GM21576 (cell line): ENCODE measurements around the gene ATP6V1F.

Source experiments
- ATAC-seq: cut with Tn5 transposase; IDR thresholded peaks from one replicate; pipeline ENCODE4 v1.9.1; 2021; ENCODE audit warnings: mild to moderate bottlenecking, moderate library complexity; ENCODE audit not compliant: unreplicated experiment

Gene ATP6V1F

DNA sequence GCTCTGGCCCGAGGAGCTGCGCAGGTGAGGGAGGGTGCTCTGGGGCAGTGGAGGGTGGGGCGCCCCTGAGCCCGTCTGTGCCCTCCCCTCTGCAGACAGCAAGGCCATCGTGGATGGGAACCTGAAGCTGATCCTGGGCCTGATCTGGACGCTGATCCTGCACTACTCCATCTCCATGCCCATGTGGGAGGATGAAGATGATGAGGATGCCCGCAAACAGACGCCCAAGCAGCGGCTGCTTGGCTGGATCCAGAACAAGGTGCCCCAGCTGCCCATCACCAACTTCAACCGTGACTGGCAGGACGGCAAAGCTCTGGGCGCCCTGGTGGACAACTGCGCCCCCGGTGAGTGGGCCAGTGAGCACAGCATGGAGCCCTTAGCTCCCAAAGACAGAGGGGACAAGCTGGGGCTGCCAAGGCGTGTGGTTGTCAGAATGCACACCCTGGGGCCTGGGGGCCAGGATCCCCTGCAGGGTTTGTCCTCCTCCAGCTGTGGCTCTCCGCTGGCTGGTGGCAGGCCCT, 27.4 kb upstream of the ATP6V1F start:
- ATAC-seq = no peak

DNA sequence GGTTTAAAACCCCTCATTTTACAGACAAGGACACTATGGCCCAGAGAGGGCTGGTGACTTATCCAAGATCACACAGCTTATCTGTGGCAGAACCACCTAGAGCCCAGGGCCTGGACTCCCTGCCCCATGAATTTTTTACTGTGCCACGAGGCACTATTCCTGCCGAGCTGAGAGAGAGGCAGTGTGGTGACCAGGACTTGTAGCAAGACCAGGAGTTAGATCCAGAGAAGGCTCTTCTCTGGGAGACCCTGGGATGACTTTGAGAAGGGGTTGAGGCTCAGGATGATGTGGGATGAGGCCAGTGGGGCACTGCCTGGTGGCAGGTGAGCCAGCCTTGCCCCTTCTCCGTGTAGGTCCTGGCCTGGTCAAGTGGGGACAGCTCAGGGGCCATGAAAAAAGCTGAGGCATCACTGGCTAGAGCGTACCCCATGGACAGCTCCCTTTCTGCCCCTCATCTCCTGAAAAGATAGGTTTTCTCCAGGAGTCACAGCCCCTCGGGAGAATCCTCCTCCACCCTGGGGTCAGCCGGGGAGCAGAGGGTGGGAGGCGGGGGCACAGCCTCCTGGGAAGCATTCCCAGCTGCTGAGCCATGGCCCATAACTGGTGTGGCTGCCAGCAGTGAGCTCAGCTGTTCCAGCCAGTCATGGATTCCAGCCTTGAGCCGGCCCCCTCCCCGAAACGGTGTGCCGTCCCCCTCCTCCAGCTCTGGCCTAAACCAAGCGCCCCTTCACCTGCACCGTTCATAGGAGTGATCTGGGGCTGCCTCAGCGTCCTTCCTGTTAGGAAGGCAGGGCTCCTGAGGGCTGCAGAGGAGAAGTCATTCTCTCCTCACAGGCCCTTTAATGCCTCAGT, 26.6 kb upstream of the ATP6V1F start:
- ATAC-seq = no peak

DNA sequence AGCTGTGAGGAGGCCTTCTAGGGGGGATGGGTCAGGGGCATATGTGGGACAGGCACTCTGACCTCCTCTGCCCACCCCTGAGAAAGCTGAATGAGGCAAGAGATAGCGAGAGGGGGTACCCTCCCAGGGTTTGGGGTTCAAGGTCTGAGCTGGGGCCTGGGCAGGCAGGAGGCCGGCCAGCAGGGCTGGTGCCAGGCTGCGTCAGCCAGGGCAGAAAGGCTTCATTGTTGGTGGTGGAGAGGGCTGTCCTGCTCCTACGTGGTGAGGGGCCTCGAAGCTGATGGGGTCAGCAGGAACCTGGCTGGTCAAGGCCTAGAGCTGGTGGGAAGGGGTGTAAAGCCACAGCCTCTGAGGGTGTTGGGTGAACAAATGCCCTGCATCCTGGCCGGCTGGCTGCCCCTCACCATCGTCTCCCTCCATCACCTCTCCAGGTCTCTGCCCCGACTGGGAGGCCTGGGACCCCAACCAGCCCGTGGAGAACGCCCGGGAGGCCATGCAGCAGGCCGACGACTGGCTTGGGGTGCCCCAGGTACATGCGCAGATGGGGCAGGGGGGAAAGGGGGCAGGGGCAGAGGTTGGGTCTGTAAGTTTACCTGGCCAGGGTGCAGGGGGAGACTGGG, 25.8 kb upstream of the ATP6V1F start:
- no peak for ATAC-seq

DNA sequence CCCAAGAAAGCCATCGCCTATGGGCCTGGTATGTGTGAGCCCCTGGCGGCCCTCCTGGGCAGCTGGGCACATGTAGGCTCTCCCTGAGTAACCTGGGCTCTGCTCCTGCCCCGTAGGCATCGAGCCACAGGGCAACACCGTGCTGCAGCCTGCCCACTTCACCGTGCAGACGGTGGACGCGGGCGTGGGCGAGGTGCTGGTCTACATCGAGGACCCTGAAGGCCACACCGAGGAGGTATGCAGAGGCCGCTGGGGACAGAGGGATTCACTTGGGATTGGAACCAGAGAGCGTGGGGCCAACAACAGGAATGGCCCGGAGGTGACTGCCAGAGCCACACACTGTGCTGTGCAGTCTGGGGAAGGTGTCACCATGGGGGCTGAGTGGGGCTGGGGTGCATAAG, 25.1 kb upstream of the ATP6V1F start:
- ATAC-seq = no peak

DNA sequence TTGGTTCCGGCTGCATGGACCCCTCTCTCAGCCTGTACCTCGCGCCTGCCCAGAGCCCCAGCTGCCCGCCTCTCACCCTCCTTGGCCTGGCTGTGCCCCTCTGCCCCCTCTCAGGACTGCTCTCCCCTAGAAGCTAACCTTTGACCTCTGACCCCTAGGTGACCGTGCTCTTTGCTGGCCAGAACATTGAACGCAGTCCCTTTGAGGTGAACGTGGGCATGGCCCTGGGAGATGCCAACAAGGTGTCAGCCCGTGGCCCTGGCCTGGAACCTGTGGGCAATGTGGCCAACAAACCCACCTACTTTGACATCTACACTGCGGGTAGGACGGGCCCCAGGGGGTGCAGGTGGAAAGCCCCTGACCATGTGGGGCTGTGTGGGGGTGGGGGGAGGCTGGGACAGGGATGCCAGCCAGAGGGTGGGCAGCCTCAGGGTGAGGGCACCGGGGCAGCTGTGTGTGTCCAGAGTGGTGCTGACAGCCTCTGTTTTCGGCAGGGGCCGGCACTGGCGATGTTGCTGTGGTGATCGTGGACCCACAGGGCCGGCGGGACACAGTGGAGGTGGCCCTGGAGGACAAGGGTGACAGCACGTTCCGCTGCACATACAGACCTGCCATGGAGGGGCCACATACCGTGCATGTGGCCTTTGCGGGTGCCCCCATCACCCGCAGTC, 24.4 kb upstream of the ATP6V1F start:
- no peak for ATAC-seq

DNA sequence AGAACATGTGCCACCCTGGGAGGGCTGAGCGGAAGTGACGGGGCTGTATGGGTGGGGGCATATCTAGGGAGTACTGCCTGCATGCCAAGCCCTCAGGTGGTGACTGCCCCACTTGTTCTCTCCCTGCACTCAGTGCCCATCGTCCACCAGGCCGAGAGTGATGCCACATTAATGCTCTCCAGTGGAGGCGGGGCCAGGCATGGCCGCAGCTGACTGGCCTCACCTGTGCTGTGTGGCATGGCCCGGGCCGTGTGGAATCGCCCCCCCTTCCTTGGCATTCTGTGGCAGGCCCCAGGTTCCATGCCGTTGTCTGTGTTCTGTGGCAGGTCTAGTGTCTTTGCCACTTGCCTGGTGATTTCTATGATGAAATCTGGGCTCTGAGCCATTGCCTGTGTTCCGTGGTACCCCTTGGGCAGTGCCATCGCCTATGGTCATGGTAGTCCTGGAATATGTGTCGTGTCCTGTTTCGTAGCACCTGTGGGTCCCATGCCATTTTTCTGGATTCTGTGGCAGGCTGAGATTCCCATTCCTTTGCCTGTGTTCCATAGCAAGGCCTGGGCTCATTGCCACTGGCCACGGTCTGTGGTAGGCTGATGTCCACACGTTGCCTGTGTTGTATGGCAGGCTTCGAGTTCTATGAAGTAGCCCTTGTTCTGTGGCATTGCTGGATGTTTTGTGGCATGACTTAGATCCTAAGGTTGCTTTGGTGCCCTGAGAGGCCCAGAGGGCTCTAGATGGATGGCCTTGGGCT, 23.5 kb upstream of the ATP6V1F start:
- ATAC-seq = no peak

DNA sequence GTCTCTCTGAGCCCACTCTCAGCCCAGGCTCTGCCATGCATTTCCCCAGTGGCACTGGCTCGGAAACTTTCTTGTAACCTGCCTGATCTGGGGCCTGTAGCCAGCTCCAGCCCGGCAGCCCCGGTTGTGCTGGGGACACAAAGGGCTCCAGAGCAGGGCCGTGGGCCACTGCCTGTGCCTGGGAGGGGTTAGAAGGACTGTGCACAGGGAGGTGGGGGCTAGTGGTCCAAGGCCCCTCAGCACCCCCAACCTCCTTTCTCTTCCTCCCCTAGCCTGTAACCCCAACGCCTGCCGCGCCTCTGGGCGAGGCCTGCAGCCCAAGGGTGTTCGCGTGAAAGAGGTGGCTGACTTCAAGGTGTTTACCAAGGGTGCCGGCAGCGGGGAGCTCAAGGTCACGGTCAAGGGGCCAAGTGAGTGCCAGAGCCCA, 22.9 kb upstream of the ATP6V1F start:
- ATAC-seq = no peak

DNA sequence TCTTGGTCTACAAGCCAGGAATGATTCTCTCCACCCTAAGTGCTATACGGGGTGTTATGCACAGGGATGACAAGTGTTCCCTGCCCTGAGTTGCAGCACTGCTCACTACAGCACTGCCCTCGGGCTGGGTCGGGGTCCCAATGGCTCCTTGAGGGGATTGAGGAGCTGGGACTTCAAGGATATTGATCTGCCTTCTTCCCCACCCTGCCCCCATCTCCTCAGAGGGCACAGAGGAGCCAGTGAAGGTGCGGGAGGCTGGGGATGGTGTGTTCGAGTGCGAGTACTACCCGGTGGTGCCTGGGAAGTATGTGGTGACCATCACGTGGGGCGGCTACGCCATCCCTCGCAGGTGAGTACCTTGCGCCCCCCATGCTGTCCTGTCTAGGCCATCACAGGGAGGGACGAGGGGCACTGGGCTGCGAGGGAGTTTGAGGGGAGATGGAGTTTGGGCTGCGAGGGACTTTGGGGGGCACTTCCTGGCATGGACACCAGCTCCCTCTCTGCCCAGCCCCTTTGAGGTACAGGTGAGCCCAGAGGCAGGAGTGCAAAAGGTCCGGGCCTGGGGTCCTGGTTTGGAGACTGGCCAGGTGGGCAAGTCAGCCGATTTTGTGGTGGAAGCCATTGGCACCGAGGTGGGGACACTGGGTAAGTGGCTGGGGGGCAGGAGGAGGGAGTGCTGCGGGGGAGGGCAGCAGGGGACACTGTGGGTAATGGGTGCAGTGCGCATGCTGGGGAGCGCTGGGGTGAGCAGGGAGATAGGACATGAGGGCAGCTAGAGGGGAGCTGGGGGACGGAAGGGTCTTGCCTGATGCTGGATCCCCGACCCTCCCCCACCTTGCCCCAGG, 22.1 kb upstream of the ATP6V1F start:
- no peak for ATAC-seq

DNA sequence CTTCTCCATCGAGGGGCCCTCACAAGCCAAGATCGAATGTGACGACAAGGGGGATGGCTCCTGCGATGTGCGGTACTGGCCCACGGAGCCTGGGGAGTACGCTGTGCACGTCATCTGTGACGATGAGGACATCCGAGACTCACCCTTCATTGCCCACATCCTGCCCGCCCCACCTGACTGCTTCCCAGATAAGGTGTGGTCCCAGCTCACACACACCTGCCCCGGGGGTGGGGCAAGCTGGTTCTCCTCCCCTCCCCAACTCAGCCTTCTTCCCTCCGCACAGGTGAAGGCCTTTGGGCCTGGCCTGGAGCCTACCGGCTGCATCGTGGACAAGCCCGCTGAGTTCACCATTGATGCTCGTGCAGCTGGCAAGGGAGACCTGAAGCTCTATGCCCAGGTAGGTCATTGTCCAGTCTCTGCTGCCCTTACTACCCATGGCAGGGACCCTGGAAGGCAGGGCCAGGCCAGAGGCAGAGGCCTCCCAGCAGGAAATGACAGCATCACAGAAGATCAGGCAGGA, 21.4 kb upstream of the ATP6V1F start:
- no peak for ATAC-seq

DNA sequence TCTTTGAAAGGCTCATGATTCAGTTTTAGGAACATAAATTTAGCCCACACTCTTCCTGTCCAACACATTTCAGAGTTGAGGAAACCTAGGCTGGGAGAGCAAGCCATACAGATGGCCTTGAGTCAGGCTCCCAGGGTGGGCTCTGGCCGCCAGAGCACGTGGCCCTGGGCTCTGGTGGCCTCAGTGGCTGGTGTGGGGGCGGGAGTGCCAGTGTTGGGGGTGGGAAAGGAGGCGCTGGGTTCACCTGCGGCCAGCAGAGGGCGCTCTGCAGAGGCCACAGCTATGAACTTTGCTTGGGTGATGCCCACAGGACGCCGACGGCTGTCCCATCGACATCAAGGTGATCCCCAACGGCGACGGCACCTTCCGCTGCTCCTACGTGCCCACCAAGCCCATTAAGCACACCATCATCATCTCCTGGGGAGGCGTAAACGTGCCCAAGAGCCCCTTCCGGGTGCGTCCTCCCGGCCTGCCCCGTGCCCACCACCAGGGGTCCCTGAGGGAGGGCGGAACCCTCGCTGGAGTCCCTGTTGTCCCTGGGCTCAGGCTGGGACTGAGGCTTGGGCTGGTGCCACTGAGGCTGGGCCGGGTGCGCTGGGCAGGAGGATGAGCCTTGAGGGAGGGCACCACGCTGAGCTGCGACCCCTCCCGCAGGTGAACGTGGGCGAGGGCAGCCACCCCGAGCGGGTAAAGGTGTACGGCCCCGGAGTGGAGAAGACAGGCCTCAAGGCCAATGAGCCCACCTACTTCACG, 20.6 kb upstream of the ATP6V1F start:
- ATAC-seq = no peak

DNA sequence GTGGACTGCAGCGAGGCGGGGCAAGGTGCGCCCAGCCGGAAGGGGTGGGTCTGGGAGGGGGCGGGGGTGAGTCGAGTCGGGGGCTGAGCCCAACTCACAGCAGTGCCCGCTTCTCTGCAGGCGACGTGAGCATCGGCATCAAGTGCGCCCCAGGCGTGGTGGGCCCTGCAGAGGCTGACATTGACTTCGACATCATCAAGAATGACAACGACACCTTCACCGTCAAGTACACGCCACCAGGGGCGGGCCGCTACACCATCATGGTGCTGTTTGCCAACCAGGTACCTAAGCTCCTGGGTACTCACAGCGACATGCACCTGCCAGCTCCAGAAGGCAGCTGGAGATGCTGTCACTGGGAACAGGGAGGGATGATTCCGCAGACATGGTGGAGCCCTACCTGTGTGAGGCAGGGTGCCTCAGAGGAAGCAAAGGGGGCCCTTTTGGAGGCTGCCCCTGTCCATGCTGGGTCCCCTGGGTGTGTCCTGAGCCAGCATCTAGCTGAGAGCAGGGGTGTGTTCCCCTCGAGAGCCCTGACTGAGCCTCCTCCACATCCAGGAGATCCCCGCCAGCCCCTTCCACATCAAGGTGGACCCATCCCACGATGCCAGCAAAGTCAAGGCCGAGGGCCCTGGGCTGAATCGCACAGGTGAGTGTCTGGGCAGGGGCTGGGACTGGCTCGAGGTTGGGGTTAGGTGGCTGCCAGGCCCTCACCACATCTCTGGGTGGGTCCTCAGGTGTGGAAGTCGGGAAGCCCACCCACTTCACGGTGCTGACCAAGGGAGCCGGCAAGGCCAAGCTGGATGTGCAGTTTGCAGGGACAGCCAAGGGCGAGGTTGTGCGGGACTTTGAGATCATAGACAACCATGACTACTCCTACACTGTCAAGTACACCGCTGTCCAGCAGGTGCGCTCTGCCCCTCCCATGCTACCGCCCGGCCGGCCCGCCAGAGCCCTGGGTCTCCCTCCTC, 19.7 kb upstream of the ATP6V1F start:
- ATAC-seq = no peak

DNA sequence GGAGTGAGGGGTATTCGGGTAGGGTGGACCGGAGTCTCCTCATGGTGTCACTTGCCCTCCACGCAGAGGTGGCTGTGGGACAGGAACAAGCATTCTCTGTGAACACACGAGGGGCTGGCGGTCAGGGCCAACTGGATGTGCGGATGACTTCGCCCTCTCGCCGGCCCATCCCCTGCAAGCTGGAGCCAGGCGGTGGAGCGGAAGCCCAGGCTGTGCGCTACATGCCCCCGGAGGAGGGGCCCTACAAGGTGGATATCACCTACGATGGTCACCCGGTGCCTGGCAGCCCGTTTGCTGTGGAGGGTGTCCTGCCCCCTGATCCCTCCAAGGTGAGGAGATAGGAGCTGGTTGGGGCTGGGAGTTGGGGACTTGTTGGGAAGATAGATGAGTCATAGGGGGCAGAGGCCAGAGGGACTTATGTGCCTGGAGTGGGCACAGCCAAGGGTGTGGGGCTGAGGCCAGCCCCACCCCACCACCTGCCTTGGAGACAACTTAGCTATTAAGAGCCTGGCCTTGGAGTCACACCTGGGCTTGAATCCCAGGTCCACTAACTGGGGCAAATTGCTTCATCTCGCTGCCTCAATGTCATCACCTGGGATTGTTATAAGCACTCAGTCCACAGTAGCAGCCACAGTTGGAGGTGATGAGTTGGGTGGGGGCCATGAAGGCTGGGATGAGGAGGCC, 18.6 kb upstream of the ATP6V1F start:
- ATAC-seq = no peak

DNA sequence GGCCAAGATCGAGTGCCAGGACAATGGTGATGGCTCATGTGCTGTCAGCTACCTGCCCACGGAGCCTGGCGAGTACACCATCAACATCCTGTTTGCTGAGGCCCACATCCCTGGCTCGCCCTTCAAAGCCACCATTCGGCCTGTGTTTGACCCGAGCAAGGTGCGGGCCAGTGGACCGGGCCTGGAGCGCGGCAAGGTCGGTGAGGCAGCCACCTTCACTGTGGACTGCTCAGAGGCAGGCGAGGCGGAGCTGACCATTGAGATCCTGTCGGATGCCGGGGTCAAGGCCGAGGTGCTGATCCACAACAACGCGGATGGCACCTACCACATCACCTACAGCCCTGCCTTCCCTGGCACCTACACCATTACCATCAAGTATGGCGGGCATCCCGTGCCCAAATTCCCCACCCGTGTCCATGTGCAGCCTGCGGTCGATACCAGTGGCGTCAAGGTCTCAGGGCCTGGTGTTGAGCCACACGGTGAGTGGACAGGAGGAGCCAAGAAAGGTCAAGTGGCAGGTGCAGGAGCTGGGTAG, 17.8 kb upstream of the ATP6V1F start:
- ATAC-seq = no peak

DNA sequence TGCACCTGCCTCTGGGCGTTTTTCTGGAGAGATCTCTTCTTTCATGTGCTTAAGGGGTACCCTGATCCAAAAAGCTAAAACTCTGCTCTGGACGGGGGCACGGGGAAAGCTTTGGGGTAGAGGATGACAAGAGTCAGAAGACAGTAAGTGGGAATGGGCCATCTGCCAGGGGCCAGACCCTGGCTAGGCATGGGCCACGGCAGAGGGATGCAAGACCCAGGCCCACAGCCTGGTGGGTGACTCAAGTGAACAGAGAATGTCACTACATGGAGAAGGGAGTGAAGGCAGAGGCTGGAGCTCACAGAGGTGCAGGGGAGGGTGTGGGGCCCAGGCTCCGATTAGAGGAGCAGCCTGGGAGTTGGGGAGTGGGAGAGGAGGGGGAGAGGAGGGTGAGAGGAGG, 17.2 kb upstream of the ATP6V1F start:
- no peak for ATAC-seq

DNA sequence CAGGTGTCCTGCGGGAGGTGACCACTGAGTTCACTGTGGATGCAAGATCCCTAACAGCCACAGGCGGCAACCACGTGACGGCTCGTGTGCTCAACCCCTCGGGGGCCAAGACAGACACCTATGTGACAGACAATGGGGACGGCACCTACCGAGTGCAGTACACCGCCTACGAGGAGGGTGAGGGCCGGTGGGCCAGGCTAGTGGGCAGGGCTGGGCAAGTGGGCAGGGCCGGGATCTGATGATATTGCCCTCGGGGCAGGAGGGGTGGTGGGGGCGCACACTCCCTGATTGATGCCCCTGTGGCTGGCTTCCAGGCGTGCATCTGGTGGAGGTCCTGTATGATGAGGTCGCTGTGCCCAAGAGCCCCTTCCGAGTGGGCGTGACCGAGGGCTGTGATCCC, 16.7 kb upstream of the ATP6V1F start:
- ATAC-seq = no peak

DNA sequence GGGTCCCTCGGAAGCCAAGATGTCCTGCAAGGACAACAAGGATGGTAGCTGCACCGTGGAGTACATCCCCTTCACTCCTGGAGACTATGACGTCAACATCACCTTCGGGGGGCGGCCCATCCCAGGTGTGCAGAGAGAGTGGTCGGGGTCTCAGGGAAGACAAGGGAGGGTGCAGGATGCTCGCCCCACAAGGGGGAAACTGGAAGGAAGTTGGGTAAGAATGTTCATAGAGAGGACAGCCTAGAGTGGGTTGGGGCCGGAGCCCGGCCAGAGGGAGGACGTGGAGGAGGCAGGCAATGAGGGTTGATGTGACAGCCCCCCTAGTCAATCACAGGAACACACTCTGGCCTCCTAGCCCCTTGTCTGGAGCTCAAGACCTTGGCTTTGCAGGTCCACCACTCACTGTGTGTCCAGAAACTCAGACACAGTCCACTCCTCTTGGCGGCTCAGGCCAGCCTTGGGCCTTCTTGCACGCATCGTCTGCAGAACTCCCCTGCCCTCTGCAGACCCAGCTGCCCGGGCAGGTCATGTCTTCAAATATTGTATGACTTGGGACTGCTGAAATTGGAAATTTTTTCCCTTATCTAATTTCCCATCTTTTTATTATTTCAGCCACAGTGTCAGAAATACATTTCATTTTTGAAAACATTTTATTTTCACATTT, 15.7 kb upstream of the ATP6V1F start:
- no peak for ATAC-seq
